Measurements from ENCODE around the gene ANKRD36. TPM values are rescaled to one million over a fixed set of nuclear protein-coding genes. Genes with fewer than 3 reads are reported as not detected.
"Not testable (repeated sequence)": the region's sequence is repeated elsewhere in the genome, so short reads cannot be mapped to it uniquely, and the experiment has no call there.

Gene ANKRD36
- total and polyA plus RNA-seq, 9 donors = 5.1 to 38.0 (median 10.2) TPM

- WGBS (ENCODE audit: insufficient coverage) = no CpG with 5 or more reads among the region's 5 CpGs
These were observed 97.4 kb downstream of the ANKRD36 start for GRCh38 chr2:97210325-97210724.

GRCh38 chr2:97215025-97215424 lies 102.1 kb downstream of the ANKRD36 start:
- H3K36me3 ChIP-seq (ENCODE audit: control insufficient read depth, insufficient read depth, low read length); DNase-seq; H3K4me1 ChIP-seq (ENCODE audit: control insufficient read depth, insufficient read depth, low read length); H3K27ac ChIP-seq (ENCODE audit: low read length); H3K27me3 ChIP-seq (ENCODE audit: control insufficient read depth, insufficient read depth, low read length); H3K9me3 ChIP-seq (replicated peaks; ENCODE audit: control insufficient read depth, low read depth, low read length); H3K4me3 ChIP-seq (ENCODE audit: low read length): not testable (repeated sequence)
- WGBS (ENCODE audit: insufficient coverage) = no CpG with 5 or more reads among the region's 2 CpGs

More at GRCh38 chr2:97210325-97210724, 97.4 kb downstream of the ANKRD36 start:
- H3K9me3 ChIP-seq (replicated peaks; ENCODE audit: control insufficient read depth, low read depth, low read length) = no peaks in the 10 kb centered on the region
- H3K4me3 ChIP-seq (ENCODE audit: low read length) = no peak overlapping the region
- no peaks in the 10 kb centered on the region for H3K4me1 ChIP-seq (ENCODE audit: control insufficient read depth, insufficient read depth, low read length)
- H3K36me3 ChIP-seq (ENCODE audit: control insufficient read depth, insufficient read depth, low read length) = peaks cover 11% of the 10 kb centered on the region
- DNase-seq = no peak
- no peaks in the 10 kb centered on the region for H3K27me3 ChIP-seq (ENCODE audit: control insufficient read depth, insufficient read depth, low read length)
- H3K27ac ChIP-seq (ENCODE audit: low read length) = no peak overlapping the region

- not testable (repeated sequence) for H3K4me1 ChIP-seq (ENCODE audit: control insufficient read depth, insufficient read depth, low read length); H3K4me3 ChIP-seq (ENCODE audit: low read length); H3K27ac ChIP-seq (ENCODE audit: low read length); H3K9me3 ChIP-seq (replicated peaks; ENCODE audit: control insufficient read depth, low read depth, low read length); H3K36me3 ChIP-seq (ENCODE audit: control insufficient read depth, insufficient read depth, low read length); H3K27me3 ChIP-seq (ENCODE audit: control insufficient read depth, insufficient read depth, low read length); DNase-seq
- 100% methylated on average over 2 of the region's 10 CpGs for WGBS (ENCODE audit: insufficient coverage)
These were observed 118.1 kb downstream of the ANKRD36 start for GRCh38 chr2:97230848-97231585.

- not testable (repeated sequence) for H3K9me3 ChIP-seq (replicated peaks; ENCODE audit: control insufficient read depth, low read depth, low read length); H3K4me1 ChIP-seq (ENCODE audit: control insufficient read depth, insufficient read depth, low read length); H3K27ac ChIP-seq (ENCODE audit: low read length); H3K4me3 ChIP-seq (ENCODE audit: low read length); H3K27me3 ChIP-seq (ENCODE audit: control insufficient read depth, insufficient read depth, low read length); DNase-seq; H3K36me3 ChIP-seq (ENCODE audit: control insufficient read depth, insufficient read depth, low read length)
- no CpG with 5 or more reads among the region's 1 CpG for whole genome bisulfite sequencing (ENCODE audit: insufficient coverage)
These were observed 120.0 kb downstream of the ANKRD36 start for GRCh38 chr2:97232981-97233380.

GRCh38 chr2:97233660-97234295 lies 120.8 kb downstream of the ANKRD36 start:
- not testable (repeated sequence) for H3K4me3 ChIP-seq (ENCODE audit: low read length); H3K36me3 ChIP-seq (ENCODE audit: control insufficient read depth, insufficient read depth, low read length); H3K4me1 ChIP-seq (ENCODE audit: control insufficient read depth, insufficient read depth, low read length); DNase-seq; H3K9me3 ChIP-seq (replicated peaks; ENCODE audit: control insufficient read depth, low read depth, low read length); H3K27ac ChIP-seq (ENCODE audit: low read length); H3K27me3 ChIP-seq (ENCODE audit: control insufficient read depth, insufficient read depth, low read length)
- WGBS (ENCODE audit: insufficient coverage) = no CpG with 5 or more reads among the region's 2 CpGs

GRCh38 chr2:97261192-97261591 lies 148.2 kb downstream of the ANKRD36 start:
- no CpG with 5 or more reads among the region's 4 CpGs for WGBS (ENCODE audit: insufficient coverage)
- H3K27ac ChIP-seq (ENCODE audit: low read length); H3K9me3 ChIP-seq (replicated peaks; ENCODE audit: control insufficient read depth, low read depth, low read length): not testable (repeated sequence)

GRCh38 chr2:97266449-97266848 lies 153.5 kb downstream of the ANKRD36 start:
- not testable (repeated sequence) for H3K9me3 ChIP-seq (replicated peaks; ENCODE audit: control insufficient read depth, low read depth, low read length); H3K27me3 ChIP-seq (ENCODE audit: control insufficient read depth, insufficient read depth, low read length); H3K4me1 ChIP-seq (ENCODE audit: control insufficient read depth, insufficient read depth, low read length); DNase-seq; H3K4me3 ChIP-seq (ENCODE audit: low read length); H3K36me3 ChIP-seq (ENCODE audit: control insufficient read depth, insufficient read depth, low read length); H3K27ac ChIP-seq (ENCODE audit: low read length)
- no CpG with 5 or more reads among the region's 6 CpGs for WGBS (ENCODE audit: insufficient coverage)

More at GRCh38 chr2:97261192-97261591, 148.2 kb downstream of the ANKRD36 start:
- H3K36me3 ChIP-seq (ENCODE audit: control insufficient read depth, insufficient read depth, low read length); DNase-seq; H3K27me3 ChIP-seq (ENCODE audit: control insufficient read depth, insufficient read depth, low read length); H3K4me1 ChIP-seq (ENCODE audit: control insufficient read depth, insufficient read depth, low read length); H3K4me3 ChIP-seq (ENCODE audit: low read length): not testable (repeated sequence)

- Histone ChIP-seq H3K4me3 (ENCODE audit: low read length) (no peak overlapping the region), H3K27ac (ENCODE audit: low read length) (no peak overlapping the region), H3K36me3 (ENCODE audit: control insufficient read depth, insufficient read depth, low read length) (no peaks in the 10 kb centered on the region), H3K9me3 (replicated peaks; ENCODE audit: control insufficient read depth, low read depth, low read length) (peaks cover 7% of the 10 kb centered on the region), H3K27me3 (ENCODE audit: control insufficient read depth, insufficient read depth, low read length) (no peaks in the 10 kb centered on the region), H3K4me1 (ENCODE audit: control insufficient read depth, insufficient read depth, low read length) (no peaks in the 10 kb centered on the region)
- peak; percentile 11 for DNase-seq
- 93% methylated on average over 10 of the region's 10 CpGs for WGBS (ENCODE audit: insufficient coverage)
These were observed 154.6 kb downstream of the ANKRD36 start for GRCh38 chr2:97267411-97268074.

- H3K9me3 ChIP-seq (replicated peaks; ENCODE audit: control insufficient read depth, low read depth, low read length); H3K36me3 ChIP-seq (ENCODE audit: control insufficient read depth, insufficient read depth, low read length); H3K4me1 ChIP-seq (ENCODE audit: control insufficient read depth, insufficient read depth, low read length); H3K27ac ChIP-seq (ENCODE audit: low read length); H3K27me3 ChIP-seq (ENCODE audit: control insufficient read depth, insufficient read depth, low read length); H3K4me3 ChIP-seq (ENCODE audit: low read length): not testable (repeated sequence)
- WGBS (ENCODE audit: insufficient coverage) = 100% methylated on average over 3 of the region's 6 CpGs
- peak; percentile 1 for DNase-seq
These were observed 155.2 kb downstream of the ANKRD36 start for GRCh38 chr2:97268075-97268591.

GRCh38 chr2:97276232-97276798 lies 163.4 kb downstream of the ANKRD36 start:
- H3K9me3 ChIP-seq (replicated peaks; ENCODE audit: control insufficient read depth, low read depth, low read length); DNase-seq; H3K4me3 ChIP-seq (ENCODE audit: low read length); H3K4me1 ChIP-seq (ENCODE audit: control insufficient read depth, insufficient read depth, low read length); H3K36me3 ChIP-seq (ENCODE audit: control insufficient read depth, insufficient read depth, low read length); H3K27ac ChIP-seq (ENCODE audit: low read length); H3K27me3 ChIP-seq (ENCODE audit: control insufficient read depth, insufficient read depth, low read length): not testable (repeated sequence)
- WGBS (ENCODE audit: insufficient coverage) = no CpG with 5 or more reads among the region's 4 CpGs
